Measurements from ENCODE around the gene OR52N5. TPM values are rescaled to one million over a fixed set of nuclear protein-coding genes. Genes with fewer than 3 reads are reported as not detected.

OR52N5 gene
- polyA plus RNA-seq, 1 experiment, result not detected

DNA sequence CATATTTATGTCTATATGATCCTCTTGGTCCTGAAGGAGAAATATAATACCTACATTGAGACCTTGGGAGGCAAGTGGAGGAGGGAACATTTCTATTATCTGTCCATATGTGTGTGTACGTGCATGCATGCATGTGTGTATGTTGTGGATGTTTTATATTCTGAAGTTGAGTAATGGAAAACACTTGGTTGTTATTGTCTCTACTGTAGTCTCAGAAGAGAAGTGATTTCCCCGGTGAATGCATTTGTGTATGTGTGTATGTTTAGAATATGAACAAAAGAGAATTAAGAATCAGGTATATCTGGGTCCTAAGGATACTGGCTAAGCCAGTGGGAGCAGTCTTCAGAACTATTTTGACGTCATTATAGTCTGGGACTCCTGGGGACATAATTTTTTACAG is 8.0 kb upstream of the OR52N5 start, which contains the start of gene OR52N1:
Gene OR52N1, minus strand, starts transcription at position 101 of the 400 bp plus-strand sequence. CDS start 2,449 bp downstream, outside the sequence.
- DNase-seq (ENCODE audit: low read depth), result no peak
- H3K27me3 ChIP-seq (ENCODE audit: control insufficient read depth, insufficient read depth, low read length), result no peaks in the 10 kb centered on the region; the same call in 1 of the 2 replicates
- ChIA-PET CTCF (no interaction called here), POLR2A (no interaction called here)
- TF ChIP-seq, protein P1, sequence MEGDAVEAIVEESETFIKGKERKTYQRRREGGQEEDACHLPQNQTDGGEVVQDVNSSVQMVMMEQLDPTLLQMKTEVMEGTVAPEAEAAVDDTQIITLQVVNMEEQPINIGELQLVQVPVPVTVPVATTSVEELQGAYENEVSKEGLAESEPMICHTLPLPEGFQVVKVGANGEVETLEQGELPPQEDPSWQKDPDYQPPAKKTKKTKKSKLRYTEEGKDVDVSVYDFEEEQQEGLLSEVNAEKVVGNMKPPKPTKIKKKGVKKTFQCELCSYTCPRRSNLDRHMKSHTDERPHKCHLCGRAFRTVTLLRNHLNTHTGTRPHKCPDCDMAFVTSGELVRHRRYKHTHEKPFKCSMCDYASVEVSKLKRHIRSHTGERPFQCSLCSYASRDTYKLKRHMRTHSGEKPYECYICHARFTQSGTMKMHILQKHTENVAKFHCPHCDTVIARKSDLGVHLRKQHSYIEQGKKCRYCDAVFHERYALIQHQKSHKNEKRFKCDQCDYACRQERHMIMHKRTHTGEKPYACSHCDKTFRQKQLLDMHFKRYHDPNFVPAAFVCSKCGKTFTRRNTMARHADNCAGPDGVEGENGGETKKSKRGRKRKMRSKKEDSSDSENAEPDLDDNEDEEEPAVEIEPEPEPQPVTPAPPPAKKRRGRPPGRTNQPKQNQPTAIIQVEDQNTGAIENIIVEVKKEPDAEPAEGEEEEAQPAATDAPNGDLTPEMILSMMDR (IDR thresholded peaks at IDR 0.05; ENCODE audit: insufficient read depth, low read depth, low read length), result no peak
- no peaks in the 10 kb centered on the region for H3K36me3 ChIP-seq (ENCODE audit: control insufficient read depth, insufficient read depth, low read length)
- no peak within 1 kb of the TSS for H3K4me3 ChIP-seq (ENCODE audit: low read depth, low read length)

DNA sequence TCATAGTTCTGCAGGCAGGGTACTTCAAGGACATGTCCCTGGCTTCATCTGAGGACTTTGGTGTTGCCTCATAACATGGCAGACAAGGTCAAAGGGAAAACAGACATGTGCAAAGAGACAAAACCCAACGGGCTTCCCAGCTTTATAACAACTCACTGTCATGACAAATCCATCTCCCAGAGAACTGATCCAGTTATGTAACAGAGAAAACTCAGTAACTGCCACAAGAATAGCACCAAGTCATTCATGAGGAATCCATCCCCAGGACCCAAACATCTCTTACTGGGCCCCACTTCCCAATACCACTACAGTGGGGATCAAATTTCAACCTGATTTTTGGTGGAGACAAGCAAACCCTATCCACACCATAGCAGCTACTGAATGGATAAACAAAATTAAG is 16.1 kb downstream of the OR52N5 start:
- DNase-seq (ENCODE audit: low read depth), result no peak
- ChIA-PET CTCF (no interaction called here), POLR2A (no interaction called here)
- Histone ChIP-seq H3K27me3 (ENCODE audit: control insufficient read depth, insufficient read depth, low read length) (no peaks in the 10 kb centered on the region), H3K4me3 (ENCODE audit: low read depth, low read length) (no peak overlapping the region), H3K36me3 (ENCODE audit: control insufficient read depth, insufficient read depth, low read length) (no peaks in the 10 kb centered on the region)
- TF ChIP-seq, protein P1 (IDR thresholded peaks at IDR 0.05; ENCODE audit: insufficient read depth, low read depth, low read length), result no peak

- no peak within 1 kb of the TSS for H3K4me3 ChIP-seq (ENCODE audit: low read depth, low read length)
- H3K27me3 ChIP-seq (ENCODE audit: control insufficient read depth, insufficient read depth, low read length), result no peaks in the 10 kb centered on the region
- DNase-seq (ENCODE audit: low read depth), result no peak
- TF ChIP-seq, protein P1 (IDR thresholded peaks at IDR 0.05; ENCODE audit: insufficient read depth, low read depth, low read length), result no peak
- no peaks in the 10 kb centered on the region for H3K36me3 ChIP-seq (ENCODE audit: control insufficient read depth, insufficient read depth, low read length)
- ChIA-PET CTCF (no interaction called here), POLR2A (no interaction called here)
These were observed 29.2 kb downstream of the OR52N5 start, which contains the start of gene OR52N4 for GRCh38 chr11:5753943-5754342. TSS of gene OR52N4 (plus strand) at chr11:5754243. CDS start at chr11:5754741, 498 bp downstream.

GRCh38 chr11:5749836-5750235 is 33.3 kb downstream of the OR52N5 start:
- Histone ChIP-seq H3K27me3 (ENCODE audit: control insufficient read depth, insufficient read depth, low read length) (no peaks in the 10 kb centered on the region), H3K4me3 (ENCODE audit: low read depth, low read length) (no peak overlapping the region), H3K36me3 (ENCODE audit: control insufficient read depth, insufficient read depth, low read length) (no peaks in the 10 kb centered on the region)
- no peak for DNase-seq (ENCODE audit: low read depth)
- TF ChIP-seq, protein P1 (IDR thresholded peaks at IDR 0.05; ENCODE audit: insufficient read depth, low read depth, low read length), result no peak
- ChIA-PET POLR2A (no interaction called here), CTCF (interaction anchor here (1.2 kb wide), 1 partner anchor 274 kb away, joined by 3 read pairs; no protein-coding TSS in a partner anchor)

DNA sequence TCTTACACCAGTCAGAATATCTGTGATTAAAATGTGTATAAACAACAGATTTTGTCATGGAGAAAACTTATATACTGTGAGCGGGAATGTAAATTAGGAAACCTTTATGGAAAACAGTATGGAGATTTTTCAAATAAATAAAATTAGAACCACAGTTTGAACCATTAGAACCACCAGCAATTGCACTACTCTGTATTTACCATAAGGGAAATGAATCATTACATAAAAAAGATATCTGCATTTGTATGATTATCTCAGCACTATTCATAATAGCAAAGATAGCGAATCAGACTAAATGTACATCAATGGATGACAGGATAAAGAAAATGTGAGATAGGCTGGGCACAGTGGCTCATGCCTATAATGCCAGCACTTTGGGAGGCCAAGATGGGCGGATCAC is 36.5 kb downstream of the OR52N5 start:
- Histone ChIP-seq H3K27me3 (ENCODE audit: control insufficient read depth, insufficient read depth, low read length) (no peaks in the 10 kb centered on the region), H3K4me3 (ENCODE audit: low read depth, low read length) (no peak overlapping the region), H3K36me3 (ENCODE audit: control insufficient read depth, insufficient read depth, low read length) (no peaks in the 10 kb centered on the region)
- no peak for DNase-seq (ENCODE audit: low read depth)
- ChIA-PET POLR2A (no interaction called here), CTCF (no interaction called here)
- TF ChIP-seq, protein P1 (IDR thresholded peaks at IDR 0.05; ENCODE audit: insufficient read depth, low read depth, low read length), result no peak
